CD4-positive, alpha-beta T cell treated with Interleukin-17A for 4 hours (primary cell): ENCODE results near the gene IPMK.
A peak's percentile ranks its signal among the peaks of the same experiment; 100 is the strongest.

ENCODE experiments used
- DNase-seq: peaks from one replicate; pipeline ENCODE4 v3.0.0-alpha.2; 2020; ENCODE audit warnings: mixed read lengths

The IPMK gene

GRCh38 chr10:58267713-58268453 is at the start of gene IPMK:
IPMK (minus strand) TSS chr10:58267894; CDS start chr10:58267611, 283 bp downstream.
- DNase-seq: peak; percentile 96

GRCh38 chr10:58316874-58317273 is 49.2 kb upstream of the IPMK start:
- no peak for DNase-seq

GRCh38 chr10:58311026-58311425 is 43.3 kb upstream of the IPMK start:
- no peak for DNase-seq

GRCh38 chr10:58307676-58308075 is 40.0 kb upstream of the IPMK start:
- no peak for DNase-seq

- DNase-seq: no peak
Measured at GRCh38 chr10:58305821-58306220, 38.1 kb upstream of the IPMK start.

GRCh38 chr10:58304099-58304633 is 36.5 kb upstream of the IPMK start:
- DNase-seq: no peak

GRCh38 chr10:58302254-58302653 is 34.6 kb upstream of the IPMK start:
- no peak for DNase-seq

GRCh38 chr10:58300676-58301075 is 33.0 kb upstream of the IPMK start:
- no peak for DNase-seq

- peak; percentile 76 for DNase-seq
Measured at GRCh38 chr10:58299580-58299979, 31.9 kb upstream of the IPMK start.

GRCh38 chr10:58293989-58294388 is 26.3 kb upstream of the IPMK start:
- DNase-seq: no peak

- DNase-seq: peak; percentile 46
Measured at GRCh38 chr10:58291538-58292174, 24.0 kb upstream of the IPMK start.

GRCh38 chr10:58282615-58283014 is 14.9 kb upstream of the IPMK start:
- peak; percentile 5 for DNase-seq

GRCh38 chr10:58281092-58281752 is 13.5 kb upstream of the IPMK start:
- DNase-seq: no peak

GRCh38 chr10:58280477-58280876 is 12.8 kb upstream of the IPMK start:
- no peak for DNase-seq

GRCh38 chr10:58278962-58279307 is 11.2 kb upstream of the IPMK start:
- DNase-seq: no peak

GRCh38 chr10:58278274-58278961 is 10.7 kb upstream of the IPMK start:
- no peak for DNase-seq

GRCh38 chr10:58275908-58276307 is 8.2 kb upstream of the IPMK start:
- DNase-seq: no peak

- DNase-seq: no peak
Measured at GRCh38 chr10:58275261-58275660, 7.6 kb upstream of the IPMK start.

GRCh38 chr10:58269782-58270290 is 2.1 kb upstream of the IPMK start:
- no peak for DNase-seq

- DNase-seq: peak; percentile 96
Measured at GRCh38 chr10:58268946-58269781, 1.5 kb upstream of the IPMK start, which contains the start of gene CISD1. CISD1 (plus strand) TSS chr10:58269162; CDS start chr10:58269274, 112 bp downstream.

- DNase-seq: no peak
Measured at GRCh38 chr10:58268454-58268945, 806 bp upstream of the IPMK start.
